GM18498 (cell line): ENCODE results near the gene IRF6.
"Not testable (repeated sequence)": the region's sequence is repeated elsewhere in the genome, so short reads cannot be mapped to it uniquely, and the experiment has no call there.

Experiments
- ATAC-seq: cut with Tn5 transposase; IDR thresholded peaks from one replicate; pipeline ENCODE4 v1.9.1; 2021; ENCODE audit warnings: mild to moderate bottlenecking, moderate library complexity; ENCODE audit not compliant: unreplicated experiment

The IRF6 gene

DNA sequence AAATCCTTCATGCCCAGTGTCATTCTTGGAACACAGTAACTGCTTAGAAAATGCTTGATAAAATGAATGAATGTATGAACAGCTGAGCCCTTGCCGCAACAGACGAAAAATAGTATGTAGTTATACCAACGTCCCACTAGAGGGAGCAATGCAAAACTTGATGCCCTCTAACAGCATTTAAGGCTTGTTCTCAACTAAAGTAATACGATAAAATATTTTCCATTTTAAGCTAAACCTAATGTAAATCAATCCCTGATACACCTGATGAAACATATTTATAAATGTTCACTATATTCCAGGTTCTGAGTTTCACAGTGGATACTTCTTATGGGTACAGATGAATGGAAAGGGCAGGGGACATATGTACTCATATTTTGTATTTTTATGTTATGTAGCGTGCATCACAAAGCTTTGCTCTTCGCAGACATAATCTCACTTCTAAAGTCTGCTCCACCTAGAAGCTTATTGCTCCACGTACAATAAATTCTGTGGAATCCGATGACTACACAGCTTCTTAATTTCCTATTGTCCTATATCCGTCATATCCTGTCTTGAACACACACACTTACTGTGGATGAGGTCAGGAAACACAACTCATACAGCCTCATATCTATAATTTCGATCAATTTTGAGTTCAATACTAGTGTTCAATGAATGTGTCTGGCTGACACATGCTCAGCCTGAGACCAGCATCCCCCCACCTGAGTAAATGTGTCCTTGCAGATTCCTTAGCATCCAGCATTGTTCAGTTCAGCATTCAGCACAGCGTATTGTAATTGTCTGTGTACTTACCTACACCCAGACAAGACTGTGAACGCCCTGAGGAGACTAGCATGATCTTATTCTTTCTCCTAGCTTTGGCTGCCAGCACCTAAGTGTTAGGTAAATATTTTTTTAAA lies 17.4 kb upstream of the IRF6 start:
- peak; percentile 36 for ATAC-seq

DNA sequence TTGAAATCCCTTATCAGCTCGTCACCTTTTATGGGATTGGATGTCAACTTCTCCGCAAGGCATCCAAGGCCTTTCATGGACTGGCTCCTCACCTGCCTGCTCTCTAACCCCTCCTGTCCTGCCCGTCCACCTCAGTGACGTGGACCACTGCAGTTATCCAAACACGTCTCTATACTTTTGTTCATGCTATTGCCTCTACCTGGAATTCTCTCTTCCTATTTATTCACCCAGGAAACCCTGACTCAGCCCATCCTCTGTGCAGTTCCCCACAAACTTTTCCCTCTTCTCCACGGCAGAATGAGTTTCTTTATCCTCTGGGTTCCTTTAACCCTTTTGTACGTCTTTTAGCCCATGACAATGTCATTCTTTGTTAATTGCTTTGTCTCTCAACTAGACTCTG lies 16.8 kb upstream of the IRF6 start:
- no peak for ATAC-seq

DNA sequence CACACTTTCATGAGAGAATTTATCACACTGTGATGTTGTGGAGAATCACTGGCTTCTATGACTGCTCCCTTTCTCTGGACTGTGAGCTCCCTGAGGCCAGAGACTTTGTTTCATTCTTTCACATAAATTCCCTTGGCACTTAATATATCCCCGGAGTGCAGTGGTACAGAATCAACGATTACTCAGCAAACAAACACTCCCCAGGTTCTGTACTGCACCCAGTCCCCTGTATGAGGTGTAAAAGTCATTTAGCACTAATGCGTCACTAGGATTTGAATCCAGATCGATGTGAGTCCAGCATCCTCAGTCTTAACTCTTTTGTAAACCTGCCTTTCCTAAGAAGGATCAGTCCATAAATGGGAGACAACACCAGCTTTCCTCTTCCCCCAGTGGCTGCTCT lies 15.0 kb upstream of the IRF6 start:
- ATAC-seq, result no peak

DNA sequence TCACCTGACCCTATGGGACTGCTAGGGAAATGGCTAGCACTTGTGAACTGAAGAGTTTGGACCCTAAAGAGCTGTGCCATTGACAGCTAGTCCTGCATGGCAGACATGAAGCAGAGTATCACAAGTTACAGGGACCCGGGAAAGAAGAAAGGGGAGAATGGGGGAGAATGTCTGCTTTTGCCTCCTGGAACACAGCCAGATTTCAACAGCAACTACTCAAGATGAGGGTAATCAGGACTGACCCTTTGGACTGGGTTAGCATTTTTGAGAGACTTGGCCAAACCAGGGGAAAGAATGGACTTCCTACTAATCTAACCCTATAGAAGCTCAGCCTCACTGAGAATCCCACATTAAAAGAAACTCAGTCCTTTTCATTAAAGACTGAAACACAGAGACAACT lies 13.1 kb upstream of the IRF6 start:
- ATAC-seq, result no peak

DNA sequence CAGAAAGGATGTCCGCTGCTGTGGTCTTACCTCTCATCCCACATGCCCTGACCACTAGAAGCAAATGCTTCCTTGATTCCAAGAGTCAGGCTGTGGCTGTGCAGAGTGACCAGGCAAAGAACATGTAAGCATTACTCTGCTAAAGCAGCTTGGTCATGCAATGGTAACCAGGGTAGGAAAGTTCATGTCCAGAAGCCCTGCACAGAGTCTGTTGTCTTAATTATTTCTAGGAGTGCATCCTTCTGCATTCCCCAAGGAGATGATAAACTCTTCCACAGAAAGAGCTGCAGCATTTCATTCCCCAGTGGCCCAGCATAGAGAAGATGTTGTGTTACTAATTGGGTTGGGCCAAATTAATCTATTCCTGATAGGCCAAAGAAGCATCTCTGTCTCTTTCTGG lies 11.7 kb upstream of the IRF6 start:
- no peak for ATAC-seq

DNA sequence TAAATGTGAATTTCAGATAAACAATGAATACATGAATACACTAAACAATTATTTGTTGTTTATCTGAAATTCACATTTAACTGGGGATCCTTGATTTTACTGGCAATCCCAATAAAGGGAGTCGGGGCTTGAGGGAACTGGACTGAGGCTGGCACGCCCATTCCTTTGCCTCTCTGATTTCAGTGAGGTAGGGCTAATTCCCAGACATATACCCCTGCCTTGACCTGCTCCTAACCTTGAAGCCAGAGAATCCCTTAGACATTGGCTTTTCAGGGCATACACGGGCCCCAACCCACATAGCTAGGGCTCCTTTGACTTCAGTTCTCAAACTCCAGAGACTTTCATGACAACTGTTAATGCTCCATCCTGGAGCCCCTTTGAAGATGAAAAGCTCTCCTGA lies 11.0 kb upstream of the IRF6 start:
- ATAC-seq, result no peak

DNA sequence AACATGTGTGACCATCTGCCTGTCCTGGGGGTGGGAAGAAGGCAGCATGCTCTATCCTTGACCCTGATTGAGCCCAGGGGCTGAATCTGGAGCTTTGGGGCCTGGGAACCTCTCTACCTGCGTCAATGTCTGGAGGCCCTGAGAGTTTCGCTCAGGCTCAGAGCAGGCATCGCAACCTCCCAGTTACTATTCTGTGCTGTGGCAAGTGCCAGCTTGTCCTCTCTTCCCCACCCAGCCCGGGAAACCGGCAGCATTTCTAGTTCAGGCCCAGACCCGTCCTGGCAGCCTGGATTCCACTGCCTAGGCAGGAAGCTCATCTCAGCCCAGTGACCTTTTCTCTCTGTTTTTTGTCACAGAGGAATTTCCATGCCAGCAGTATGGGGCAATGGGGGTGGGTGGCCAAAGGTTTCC lies 10.0 kb upstream of the IRF6 start:
- ATAC-seq, result no peak

DNA sequence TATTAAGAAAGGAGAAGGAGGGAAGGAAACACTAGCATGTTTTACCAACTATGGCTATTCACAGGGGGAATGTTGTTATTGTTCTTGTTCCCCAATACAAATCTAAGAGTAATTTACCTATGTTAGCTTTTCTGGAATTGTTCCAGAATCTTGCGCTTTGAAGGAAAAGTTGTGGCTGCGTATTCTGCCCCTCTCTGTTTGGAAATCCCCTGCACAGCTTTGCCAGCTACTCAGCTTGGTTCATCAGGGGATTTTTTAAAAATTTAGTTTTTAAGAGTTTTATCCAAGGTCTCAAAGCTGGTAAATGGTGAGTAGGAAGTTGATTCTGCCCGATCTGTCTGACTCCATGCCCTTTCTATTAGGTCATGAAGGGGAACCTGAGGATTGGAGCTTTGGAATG lies 9.5 kb upstream of the IRF6 start:
- ATAC-seq, result no peak

DNA sequence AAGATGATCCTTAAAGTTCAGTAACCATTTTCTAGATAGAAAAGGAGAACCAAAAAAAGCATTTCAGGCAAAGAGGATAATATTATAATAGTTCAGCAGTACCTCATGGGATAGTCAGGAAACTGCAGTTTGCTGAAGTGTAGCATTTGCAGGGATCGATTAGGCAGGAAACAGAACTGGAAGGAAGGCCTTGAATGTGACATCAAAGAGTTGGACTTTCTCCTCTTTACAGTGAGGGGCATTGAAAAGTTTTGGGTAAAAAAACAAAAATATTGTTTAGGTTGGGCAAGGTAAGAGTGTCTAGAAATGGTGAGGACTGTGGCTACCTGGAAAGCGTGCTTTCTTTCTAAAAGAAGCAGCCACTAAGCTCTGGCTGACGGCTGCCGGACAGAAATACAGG lies 8.0 kb upstream of the IRF6 start:
- ATAC-seq, result no peak

DNA sequence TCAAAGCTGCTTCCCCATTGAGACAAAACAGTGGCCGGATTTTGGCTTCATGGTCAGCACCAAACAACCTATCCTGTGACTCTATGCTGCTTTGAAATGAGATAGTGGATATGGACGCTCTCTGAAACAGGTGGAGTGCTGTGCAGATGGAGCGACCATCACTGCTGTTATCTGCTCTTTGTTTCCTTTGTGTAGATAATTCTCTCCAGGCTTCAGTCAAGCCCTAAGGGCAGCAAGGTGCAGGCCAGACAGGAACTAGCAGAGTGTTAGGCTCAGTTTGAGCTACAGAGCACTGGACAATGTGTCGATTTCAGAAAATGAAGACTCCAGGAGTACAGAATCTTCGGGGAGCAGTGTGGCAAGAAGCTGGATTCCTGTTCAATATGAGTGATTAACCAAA lies 4.8 kb upstream of the IRF6 start:
- no peak for ATAC-seq

DNA sequence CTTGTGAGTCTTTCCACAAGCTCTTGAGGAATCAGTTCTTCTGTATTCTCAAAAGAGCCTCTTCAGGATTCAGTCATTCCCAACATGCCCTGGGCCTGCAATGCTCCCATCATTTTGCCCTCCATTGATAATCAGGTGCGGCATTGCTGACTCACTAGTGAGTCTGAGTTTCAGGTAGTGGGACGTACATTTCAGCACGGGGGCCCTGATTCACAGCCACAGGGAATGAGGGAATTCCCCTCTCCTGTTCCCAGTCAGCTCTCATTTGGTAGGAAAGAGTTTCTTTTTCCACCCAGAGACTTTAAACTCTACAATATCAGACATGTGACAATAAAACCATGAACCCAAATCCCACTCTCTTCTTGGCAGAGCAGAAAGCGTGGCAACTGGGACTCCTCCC lies 3.7 kb upstream of the IRF6 start:
- ATAC-seq, result no peak

DNA sequence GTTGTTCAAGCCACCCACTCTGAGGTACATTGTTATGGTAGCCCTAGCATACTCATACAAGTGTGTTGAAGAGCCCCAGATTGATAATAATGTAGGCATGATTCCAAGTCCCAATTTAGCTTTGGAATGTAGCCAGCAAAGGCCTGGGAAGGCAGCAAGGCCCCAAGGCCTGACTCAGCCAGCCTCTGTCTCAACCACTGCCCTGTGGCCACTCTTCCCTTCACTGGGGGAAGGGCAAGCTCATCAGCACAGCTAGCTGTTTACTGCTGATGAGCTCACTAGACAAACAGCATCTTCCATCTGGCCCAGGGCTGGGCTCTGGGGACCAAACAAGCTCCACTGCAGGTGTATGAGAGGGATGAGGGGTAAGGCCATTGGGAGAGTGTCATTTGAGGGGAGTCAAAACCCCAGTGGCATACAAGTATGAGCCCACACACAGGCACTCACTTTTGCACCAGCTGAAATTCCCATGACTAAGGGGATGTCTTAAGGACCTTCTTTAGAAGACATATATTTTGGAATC lies 2.2 kb upstream of the IRF6 start:
- ATAC-seq, result no peak

DNA sequence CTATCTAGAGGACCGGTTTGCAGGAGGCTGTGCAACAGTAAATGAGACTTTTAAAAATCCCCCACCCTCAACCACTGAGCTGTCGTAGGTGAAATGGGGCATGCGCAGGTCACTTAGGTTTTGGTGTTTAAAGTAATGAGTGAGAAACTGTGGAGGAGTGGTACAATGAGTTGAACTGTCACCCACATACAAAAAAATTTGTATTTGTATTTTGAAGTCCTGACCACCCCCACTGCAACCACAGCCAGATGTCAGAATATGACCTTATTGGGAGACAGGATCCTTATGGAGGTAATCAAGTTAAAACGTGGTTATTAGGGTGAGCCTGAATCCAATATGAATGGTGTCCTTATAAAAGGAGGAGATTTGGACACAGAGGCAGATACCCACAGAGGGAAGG lies 1.6 kb upstream of the IRF6 start:
- no peak for ATAC-seq

DNA sequence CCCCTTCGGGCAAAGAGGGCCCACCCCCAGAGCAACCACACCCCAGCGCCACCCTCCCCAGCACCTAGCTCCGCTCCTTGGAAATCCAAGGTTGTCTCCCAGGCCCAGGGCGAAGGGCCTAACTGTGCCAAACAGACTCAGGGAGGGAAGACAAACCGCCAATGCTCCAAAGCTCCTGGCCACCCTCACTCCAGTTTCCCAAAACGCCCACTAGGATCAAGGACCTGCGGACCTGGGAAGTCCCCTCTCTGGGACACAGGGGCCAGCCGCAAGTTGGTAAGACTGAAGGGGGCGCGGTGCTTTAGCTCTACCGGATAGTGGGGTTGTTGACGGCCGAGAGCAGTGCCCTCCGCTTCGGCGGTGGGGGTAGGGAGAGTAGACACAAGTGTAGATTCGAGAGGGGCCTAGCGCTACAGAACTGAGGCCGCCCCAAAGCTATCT lies 581 bp downstream of the IRF6 start:
- ATAC-seq, result no peak

DNA sequence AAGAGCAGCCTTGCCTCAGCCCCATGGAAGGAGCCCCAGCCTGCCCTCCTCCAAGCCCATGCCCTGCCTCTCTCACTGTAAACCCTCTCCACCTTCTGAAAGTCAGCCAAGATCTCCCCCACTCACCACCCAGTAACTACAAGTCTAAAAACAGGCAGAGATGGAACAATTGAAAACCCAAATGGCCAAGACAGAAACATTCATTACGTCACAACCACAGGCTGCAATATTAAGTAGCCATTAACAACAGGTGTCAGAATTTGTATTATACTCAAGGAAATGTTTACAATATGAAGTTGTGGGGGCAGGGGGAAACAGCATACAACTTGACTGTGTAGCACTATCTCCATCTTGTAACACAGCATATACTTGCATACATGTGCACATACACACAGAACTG lies 2.4 kb downstream of the IRF6 start:
- ATAC-seq, result no peak

DNA sequence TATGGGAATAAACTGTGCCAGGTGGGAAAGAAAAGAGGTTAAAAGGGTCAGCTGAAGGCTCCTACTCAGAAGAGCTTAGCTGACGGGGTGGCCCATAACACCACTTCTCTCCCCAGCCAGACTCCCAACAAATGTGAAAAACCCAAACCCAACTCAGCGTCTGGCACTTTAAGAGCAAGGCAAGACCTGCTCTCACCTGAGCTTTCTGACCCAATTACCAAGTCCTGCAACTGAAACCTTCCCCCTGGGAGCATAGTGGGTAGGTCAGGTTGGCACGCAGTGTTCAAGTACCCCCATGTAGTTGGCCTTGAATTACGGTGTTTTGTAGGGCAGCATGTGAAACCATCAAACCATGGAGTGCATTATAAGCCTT lies 3.2 kb downstream of the IRF6 start:
- ATAC-seq, result no peak

DNA sequence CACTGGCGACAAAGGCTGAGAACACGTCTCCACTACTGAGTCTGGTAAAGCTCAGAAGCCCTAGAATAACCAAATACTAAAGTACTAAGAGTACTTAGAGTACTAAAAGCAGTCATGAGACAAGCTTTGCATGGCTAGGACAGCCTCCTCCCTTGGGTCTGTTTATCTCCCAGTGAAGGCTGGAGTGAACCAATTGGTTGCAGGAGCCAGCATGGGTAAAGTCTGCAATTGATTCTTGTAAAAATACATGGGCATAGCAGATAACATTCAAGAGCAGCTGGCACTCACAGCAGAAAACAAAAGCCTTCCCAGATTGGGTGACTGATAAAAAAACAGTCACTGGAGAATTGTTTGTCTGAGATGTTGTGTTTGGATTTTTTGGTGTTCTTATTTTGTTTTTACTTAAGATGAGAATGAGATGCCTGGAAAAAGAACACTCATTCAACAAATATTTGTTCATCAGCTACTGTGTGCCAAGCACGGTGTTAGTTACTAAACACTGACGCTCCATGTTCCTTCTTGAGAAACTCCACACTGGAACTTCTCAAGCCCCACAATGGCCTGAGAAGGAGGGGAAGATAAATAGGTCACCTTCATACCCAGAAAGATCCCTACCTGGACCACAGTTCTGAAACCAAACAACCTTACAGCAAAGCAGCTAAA lies 3.7 kb downstream of the IRF6 start:
- no peak for ATAC-seq

DNA sequence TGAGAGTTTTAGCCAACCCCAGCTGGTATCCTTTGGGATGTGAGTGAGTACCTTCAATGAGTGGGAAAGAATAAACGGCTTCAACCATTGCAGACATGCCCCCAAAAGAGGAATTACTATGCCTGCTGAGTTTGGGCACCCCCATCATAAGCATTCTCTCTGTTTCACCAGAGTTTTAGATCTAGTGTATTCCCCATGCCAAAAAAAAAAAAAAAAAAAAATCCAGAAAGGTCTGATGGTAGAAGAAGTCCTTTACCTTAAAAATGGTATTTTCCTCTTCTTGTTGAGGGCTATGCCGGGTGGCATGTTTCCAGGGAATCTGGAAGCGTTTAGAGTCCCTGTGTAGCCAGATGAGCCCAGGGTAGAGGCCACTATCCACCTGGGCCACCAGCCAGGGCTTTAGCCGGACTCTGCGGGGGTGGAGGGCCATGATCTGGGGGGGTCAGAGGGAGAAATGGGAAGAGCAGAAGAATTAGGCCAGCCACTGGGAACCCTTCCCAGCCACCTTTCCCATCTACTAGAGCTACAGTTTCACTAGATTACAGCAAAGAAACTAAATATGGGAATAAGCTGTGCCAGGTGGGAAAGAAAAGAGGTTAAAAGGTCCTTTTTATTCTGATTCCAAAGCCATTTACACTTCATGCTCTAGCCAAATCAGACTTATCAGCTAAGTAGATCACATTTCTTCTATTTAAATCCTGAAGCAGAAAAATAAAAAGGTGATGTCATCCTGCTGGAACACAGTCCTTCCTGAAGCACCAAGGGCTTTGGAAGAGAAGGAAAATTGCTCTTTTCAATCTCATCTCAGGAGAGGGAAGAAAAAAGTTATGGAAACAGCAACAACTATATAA lies 4.7 kb downstream of the IRF6 start:
- ATAC-seq, result no peak

DNA sequence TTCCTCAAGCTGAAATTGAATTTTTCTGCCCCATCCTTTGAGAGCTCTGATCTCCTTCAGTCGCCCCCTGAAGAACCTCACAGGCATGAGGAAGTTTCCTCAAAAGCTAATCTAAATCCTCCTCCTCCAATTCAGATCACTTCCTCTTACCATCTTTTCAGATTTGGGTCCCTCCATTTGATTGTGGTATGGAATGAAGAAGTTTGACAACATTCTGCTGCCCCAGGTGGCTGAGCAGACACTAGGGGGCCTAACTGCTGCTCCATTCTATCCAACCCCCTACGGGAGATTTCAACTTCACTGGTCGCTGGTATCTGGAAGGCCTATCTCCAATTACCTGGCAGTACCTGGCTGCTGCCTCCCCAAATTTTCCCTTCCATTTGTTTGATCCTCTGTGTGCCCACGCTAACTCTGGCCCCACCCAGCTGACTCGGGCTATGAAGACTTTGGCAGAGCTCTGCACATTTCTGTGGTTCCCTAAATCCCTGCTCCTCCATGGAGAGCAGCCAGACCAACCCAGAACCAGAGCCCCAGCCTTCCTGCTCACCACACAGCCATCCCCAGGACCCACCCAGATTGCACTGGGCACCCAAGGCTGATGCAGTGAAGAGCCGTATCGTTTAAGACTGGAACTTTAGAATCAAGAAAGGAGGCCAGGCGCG lies 7.8 kb downstream of the IRF6 start:
- ATAC-seq, result no peak

DNA sequence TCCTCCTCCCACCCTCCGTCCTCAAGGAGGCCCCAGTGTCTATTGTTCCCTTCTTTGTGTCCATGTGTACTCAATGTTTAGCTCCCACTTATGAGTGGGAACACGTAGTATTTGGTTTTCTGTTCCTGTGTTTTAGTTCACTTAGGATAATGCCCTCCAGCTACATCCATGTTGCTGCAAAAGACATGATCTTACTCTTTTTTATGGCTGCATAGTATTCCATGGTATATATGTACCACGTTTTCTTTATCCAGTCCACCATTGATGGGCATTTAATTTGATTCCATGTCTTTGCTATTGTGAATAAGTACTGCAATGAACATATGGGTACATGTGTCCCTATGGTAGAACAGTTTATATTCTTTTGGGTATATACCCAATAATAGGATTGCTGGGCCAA lies 12.2 kb downstream of the IRF6 start:
- ATAC-seq, result not testable (repeated sequence)

DNA sequence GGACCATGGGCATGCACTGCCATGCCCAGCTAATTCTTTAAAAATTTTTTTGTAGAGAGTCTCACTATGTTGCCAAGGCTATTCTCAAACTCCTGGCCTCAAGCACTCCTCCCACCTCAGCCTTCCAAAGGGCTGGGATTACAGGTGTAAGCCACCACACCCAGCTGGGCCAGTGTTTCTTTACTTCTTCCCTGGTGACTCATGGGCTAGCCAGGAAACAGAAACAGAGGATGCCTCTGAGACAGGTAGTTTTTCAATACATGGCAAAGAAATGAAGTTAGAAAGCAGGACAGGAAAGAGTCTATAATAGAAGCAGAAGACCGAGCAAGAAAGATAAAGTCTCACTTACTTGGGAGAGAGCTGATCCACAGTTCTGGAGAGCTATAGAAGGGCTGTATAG lies 14.0 kb downstream of the IRF6 start:
- no peak for ATAC-seq
